DND-41 (cell line): Measurements from ENCODE around the gene ZCWPW1.

Experiments
- EZH2 ChIP-seq: IDR thresholded peaks from 3 replicates; pipeline ENCODE4 v1.6.1; 2012; ENCODE audit warnings: borderline replicate concordance, low read depth, mild to moderate bottlenecking, moderate library complexity, low read length, inconsistent platforms; ENCODE audit not compliant: severe bottlenecking
- TF ChIP-seq, protein P1 (sequence below): IDR thresholded peaks from 2 replicates; pipeline ENCODE4 v1.5.1; 2012; ENCODE audit warnings: borderline replicate concordance, low read length, moderate library complexity, mild to moderate bottlenecking; ENCODE audit not compliant: poor library complexity, severe bottlenecking; ENCODE audit errors: extremely low read depth

DNA sequence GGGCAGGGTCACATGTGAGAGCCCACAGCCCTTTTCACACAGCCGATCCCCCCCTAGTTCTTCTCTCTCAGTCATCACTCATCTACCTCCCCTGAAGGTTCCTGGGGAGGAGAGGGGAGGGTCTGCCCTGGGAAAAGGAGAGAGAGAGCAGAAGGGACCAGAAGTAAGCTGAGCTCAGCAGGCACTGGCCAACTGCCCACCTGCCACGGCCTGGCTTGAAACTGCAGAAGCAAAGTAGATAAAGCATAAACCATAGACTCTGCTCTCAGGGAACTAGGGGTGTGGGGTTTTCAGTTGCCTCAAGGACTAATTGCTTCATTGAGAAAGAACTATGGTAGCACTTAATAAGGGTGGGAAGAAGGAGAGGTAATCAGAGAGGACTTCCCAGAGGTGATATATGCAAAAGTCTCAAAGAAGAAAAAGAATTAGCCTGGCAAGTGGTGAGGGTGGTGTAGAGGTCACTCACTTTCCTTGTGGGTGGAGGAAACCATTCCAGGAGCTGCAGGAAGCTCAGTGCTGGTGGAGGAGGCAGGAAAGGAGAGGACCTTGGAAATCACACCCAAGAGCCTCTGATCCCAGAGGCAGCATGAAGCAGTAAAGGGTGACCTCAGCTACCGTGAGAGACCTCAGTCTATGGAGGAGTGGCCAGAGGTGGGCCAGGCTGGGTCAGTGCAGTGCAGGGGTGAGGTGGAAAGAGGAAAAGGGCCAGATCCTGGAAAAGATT is 38.1 kb downstream of the ZCWPW1 start:
- TF ChIP-seq, protein P1, sequence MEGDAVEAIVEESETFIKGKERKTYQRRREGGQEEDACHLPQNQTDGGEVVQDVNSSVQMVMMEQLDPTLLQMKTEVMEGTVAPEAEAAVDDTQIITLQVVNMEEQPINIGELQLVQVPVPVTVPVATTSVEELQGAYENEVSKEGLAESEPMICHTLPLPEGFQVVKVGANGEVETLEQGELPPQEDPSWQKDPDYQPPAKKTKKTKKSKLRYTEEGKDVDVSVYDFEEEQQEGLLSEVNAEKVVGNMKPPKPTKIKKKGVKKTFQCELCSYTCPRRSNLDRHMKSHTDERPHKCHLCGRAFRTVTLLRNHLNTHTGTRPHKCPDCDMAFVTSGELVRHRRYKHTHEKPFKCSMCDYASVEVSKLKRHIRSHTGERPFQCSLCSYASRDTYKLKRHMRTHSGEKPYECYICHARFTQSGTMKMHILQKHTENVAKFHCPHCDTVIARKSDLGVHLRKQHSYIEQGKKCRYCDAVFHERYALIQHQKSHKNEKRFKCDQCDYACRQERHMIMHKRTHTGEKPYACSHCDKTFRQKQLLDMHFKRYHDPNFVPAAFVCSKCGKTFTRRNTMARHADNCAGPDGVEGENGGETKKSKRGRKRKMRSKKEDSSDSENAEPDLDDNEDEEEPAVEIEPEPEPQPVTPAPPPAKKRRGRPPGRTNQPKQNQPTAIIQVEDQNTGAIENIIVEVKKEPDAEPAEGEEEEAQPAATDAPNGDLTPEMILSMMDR, result no peak
- TF ChIP-seq EZH2, result no peak
